GM23338 (cell line): Measurements from ENCODE around the gene GPR183. TPM values are rescaled to one million over a fixed set of nuclear protein-coding genes. Genes with fewer than 3 reads are reported as not detected.

ENCODE experiments used
- ATAC-seq: fragments of 200-7000 bp; cut with Tn5 transposase; 3 replicates; pipeline ENCODE4 v1.9.1; 2020
- DNase-seq: peaks from one replicate; pipeline ENCODE4 v3.0.0-alpha.2; 2015; ENCODE audit warnings: low spot score
- H2AFZ ChIP-seq: fragments of 200-600 bp; sonication (generic); 2 replicates; pipeline ENCODE4 v1.8.0; 2016; ENCODE audit warnings: antibody characterized with exemption, mild to moderate bottlenecking, moderate library complexity
- H3F3A ChIP-seq: fragments of 200-600 bp; sonication (generic); replicated peaks from 2 replicates; pipeline ENCODE4 v1.8.0; 2017; ENCODE audit warnings: antibody characterized with exemption, mixed run types, low read depth
- H3K27ac ChIP-seq: fragments of 200-600 bp; sonication (generic); 2 replicates; pipeline ENCODE4 v1.6.1; 2016; ENCODE audit warnings: low read depth
- H3K27me3 ChIP-seq: fragments of 200-600 bp; sonication (generic); 2 replicates; pipeline ENCODE4 v1.8.0; 2016; ENCODE audit warnings: mild to moderate bottlenecking, mixed run types, moderate library complexity; ENCODE audit not compliant: insufficient read depth
- H3K36me3 ChIP-seq: fragments of 200-600 bp; sonication (generic); 2 replicates; pipeline ENCODE4 v1.8.0; 2016; ENCODE audit warnings: mild to moderate bottlenecking; ENCODE audit not compliant: insufficient read depth
- H3K4me1 ChIP-seq: fragments of 200-600 bp; sonication (generic); 2 replicates; pipeline ENCODE4 v1.8.0; 2016; ENCODE audit warnings: mild to moderate bottlenecking, moderate library complexity; ENCODE audit not compliant: insufficient read depth
- H3K4me2 ChIP-seq: fragments of 200-600 bp; sonication (generic); 2 replicates; pipeline ENCODE4 v1.7.1; 2017; ENCODE audit warnings: mixed run types
- H3K4me3 ChIP-seq: fragments of 200-600 bp; sonication (generic); 2 replicates; pipeline ENCODE4 v1.6.1; 2016; ENCODE audit warnings: mixed run types
- H3K79me2 ChIP-seq: fragments of 200-600 bp; sonication (generic); replicated peaks from 2 replicates; pipeline ENCODE4 v1.8.0; 2017; ENCODE audit warnings: mild to moderate bottlenecking; ENCODE audit not compliant: insufficient read depth
- H3K9me2 ChIP-seq: fragments of 200-600 bp; sonication (generic); 2 replicates; pipeline ENCODE4 v1.8.0; 2017; ENCODE audit not compliant: insufficient read depth
- H4K20me1 ChIP-seq: fragments of 200-600 bp; sonication (generic); replicated peaks from 2 replicates; pipeline ENCODE4 v1.8.0; 2017; ENCODE audit warnings: mild to moderate bottlenecking; ENCODE audit not compliant: insufficient read depth
- H3K27ac Mint-ChIP-seq: 2 replicates; pipeline ENCODE4 v1.8.0; 2020; ENCODE audit warnings: inconsistent platforms, mild to moderate bottlenecking, moderate library complexity, mixed read lengths
- H3K27me3 Mint-ChIP-seq: 3 replicates; pipeline ENCODE4 v1.8.0; 2022; ENCODE audit warnings: low read depth, mild to moderate bottlenecking, moderate library complexity, mixed read lengths, inconsistent platforms; ENCODE audit not compliant: insufficient read depth, poor library complexity
- H3K36me3 Mint-ChIP-seq: 3 replicates; pipeline ENCODE4 v1.8.0; 2021; ENCODE audit warnings: low read depth, mild to moderate bottlenecking, inconsistent platforms, moderate library complexity, mixed read lengths
- H3K4me1 Mint-ChIP-seq: 3 replicates; pipeline ENCODE4 v1.8.0; 2020; ENCODE audit warnings: mild to moderate bottlenecking, inconsistent platforms, mixed read lengths
- H3K4me3 Mint-ChIP-seq: 3 replicates; pipeline ENCODE4 v1.8.0; 2021; ENCODE audit warnings: moderate library complexity, mild to moderate bottlenecking, inconsistent platforms, mixed read lengths
- H3K9me3 Mint-ChIP-seq: 3 replicates; pipeline ENCODE4 v1.8.0; 2020; ENCODE audit warnings: moderate library complexity, mild to moderate bottlenecking, inconsistent platforms, mixed read lengths
- CREB1 ChIP-seq: fragments of 250-450 bp; sonication (Bioruptor Pico); IDR thresholded peaks from 2 replicates; pipeline ENCODE4 v1.5.0; 2020; ENCODE audit warnings: low read depth, mild to moderate bottlenecking, moderate library complexity
- EZH2 ChIP-seq: fragments of 200-600 bp; sonication (generic); IDR thresholded peaks from one replicate; pipeline ENCODE4 v1.8.0; 2017; ENCODE audit warnings: antibody characterized with exemption, mild to moderate bottlenecking, low read depth; ENCODE audit not compliant: unreplicated experiment
- EZH2phosphoT487 ChIP-seq: fragments of 200-600 bp; sonication (generic); IDR thresholded peaks from one replicate; pipeline ENCODE4 v1.8.1; 2018; ENCODE audit warnings: antibody characterized with exemption; ENCODE audit not compliant: unreplicated experiment
- JUNB ChIP-seq: IDR thresholded peaks from one replicate; pipeline ENCODE4 v1.6.1; 2016; ENCODE audit warnings: antibody characterized with exemption; ENCODE audit not compliant: unreplicated experiment
- NANOG ChIP-seq: IDR thresholded peaks from 2 replicates; pipeline ENCODE4 v1.6.1; 2016; ENCODE audit warnings: antibody characterized with exemption, borderline replicate concordance
- POLR2AphosphoS5 ChIP-seq: IDR thresholded peaks from 2 replicates; pipeline ENCODE4 v1.6.1; 2016; ENCODE audit warnings: antibody characterized with exemption, low read depth
- STAT1 ChIP-seq: IDR thresholded peaks from one replicate; pipeline ENCODE4 v1.6.1; 2016; ENCODE audit warnings: antibody characterized with exemption; ENCODE audit not compliant: unreplicated experiment
- ZNF114 ChIP-seq: fragments of 250-450 bp; sonication (Bioruptor Pico); IDR thresholded peaks from 2 replicates; pipeline ENCODE4 v1.5.0; 2020; ENCODE audit warnings: mild to moderate bottlenecking, moderate library complexity
- ZNF331 ChIP-seq: fragments of 250-450 bp; sonication (Bioruptor Pico); IDR thresholded peaks from 2 replicates; pipeline ENCODE4 v1.5.0; 2020; ENCODE audit warnings: low read depth, mild to moderate bottlenecking, moderate library complexity
- ZNF462 ChIP-seq: fragments of 250-450 bp; sonication (Bioruptor Pico); IDR thresholded peaks from 2 replicates; pipeline ENCODE4 v1.5.0; 2020; ENCODE audit warnings: mild to moderate bottlenecking, moderate library complexity
- polyA plus RNA-seq: library from polyadenylated mRNA; unstranded; fragments of >200 nt; fragmentation: Nextera tagmentation; extraction: Ambion mirVana; gene quantifications from 2 replicates; pipeline ENCODE4 v1.2.1, GENCODE V29; 2016
- total RNA-seq: library from RNA; depleted of rRNA; stranded (reverse); fragments of >200 nt; shearing (Covaris generic); gene quantifications from 2 replicates; pipeline ENCODE4 v1.2.3, GENCODE V29; 2014
- TF ChIP-seq, protein P1 (sequence below): IDR thresholded peaks from 2 replicates; pipeline ENCODE4 v1.6.1; 2016; ENCODE audit warnings: antibody characterized with exemption
- TF ChIP-seq, protein P2 (sequence below), 2 experiments: fragments of 200-600 bp in 1 of 2; sonication (generic) in 1 of 2; conservative IDR thresholded peaks; 2 replicates each; pipeline versions ENCODE4 v1.5.1 to v1.6.1; 2016 to 2017; ENCODE audit warnings: antibody characterized with exemption in 2 of 2, low read depth in 2 of 2, mild to moderate bottlenecking in 2 of 2, moderate library complexity in 1 of 2
- TF ChIP-seq, protein P3 (sequence below): IDR thresholded peaks from one replicate; pipeline ENCODE4 v1.6.1; 2018; ENCODE audit warnings: antibody characterized with exemption; ENCODE audit not compliant: unreplicated experiment

The GPR183 gene
- total and polyA plus RNA-seq, 2 experiments from 2014 or later, result 0.78 TPM; not detected in 1

- no peaks in the 10 kb centered on the region for H3F3A ChIP-seq
- H4K20me1 ChIP-seq, result no peaks in the 10 kb centered on the region; the same call in 1 of the 2 replicates
- Mint-ChIP-seq H3K36me3 (peaks cover 7% of the 10 kb centered on the region; the same call in 2 of the 3 replicates), H3K27ac (no peak overlapping the region), H3K4me1 (peaks cover 17% of the 10 kb centered on the region), H3K9me3 (no peaks in the 10 kb centered on the region), H3K27me3 (no peaks in the 10 kb centered on the region), H3K4me3 (no peak overlapping the region)
- H3K27me3 ChIP-seq, result no peaks in the 10 kb centered on the region
- H3K79me2 ChIP-seq, result 0 out of 2 replicates have a peak, but pooled peaks cover 12% of the 10 kb centered on the region
- no peak overlapping the region for H3K27ac ChIP-seq
- no peaks in the 10 kb centered on the region; the same call in 1 of the 2 replicates for H3K4me1 ChIP-seq
- ATAC-seq (no peak), DNase-seq (no peak)
- no peaks in the 10 kb centered on the region for H3K9me2 ChIP-seq
- no peak overlapping the region for H2AFZ ChIP-seq
- H3K4me3 ChIP-seq, result no peak overlapping the region
- no peak for TF ChIP-seq STAT1
- TF ChIP-seq ZNF114, result no peak
- no peak for TF ChIP-seq EZH2
- no peak for TF ChIP-seq POLR2AphosphoS5
- TF ChIP-seq, protein P1, sequence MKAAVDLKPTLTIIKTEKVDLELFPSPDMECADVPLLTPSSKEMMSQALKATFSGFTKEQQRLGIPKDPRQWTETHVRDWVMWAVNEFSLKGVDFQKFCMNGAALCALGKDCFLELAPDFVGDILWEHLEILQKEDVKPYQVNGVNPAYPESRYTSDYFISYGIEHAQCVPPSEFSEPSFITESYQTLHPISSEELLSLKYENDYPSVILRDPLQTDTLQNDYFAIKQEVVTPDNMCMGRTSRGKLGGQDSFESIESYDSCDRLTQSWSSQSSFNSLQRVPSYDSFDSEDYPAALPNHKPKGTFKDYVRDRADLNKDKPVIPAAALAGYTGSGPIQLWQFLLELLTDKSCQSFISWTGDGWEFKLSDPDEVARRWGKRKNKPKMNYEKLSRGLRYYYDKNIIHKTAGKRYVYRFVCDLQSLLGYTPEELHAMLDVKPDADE, result no peak
- TF ChIP-seq JUNB, result no peak
- TF ChIP-seq, protein P2, sequence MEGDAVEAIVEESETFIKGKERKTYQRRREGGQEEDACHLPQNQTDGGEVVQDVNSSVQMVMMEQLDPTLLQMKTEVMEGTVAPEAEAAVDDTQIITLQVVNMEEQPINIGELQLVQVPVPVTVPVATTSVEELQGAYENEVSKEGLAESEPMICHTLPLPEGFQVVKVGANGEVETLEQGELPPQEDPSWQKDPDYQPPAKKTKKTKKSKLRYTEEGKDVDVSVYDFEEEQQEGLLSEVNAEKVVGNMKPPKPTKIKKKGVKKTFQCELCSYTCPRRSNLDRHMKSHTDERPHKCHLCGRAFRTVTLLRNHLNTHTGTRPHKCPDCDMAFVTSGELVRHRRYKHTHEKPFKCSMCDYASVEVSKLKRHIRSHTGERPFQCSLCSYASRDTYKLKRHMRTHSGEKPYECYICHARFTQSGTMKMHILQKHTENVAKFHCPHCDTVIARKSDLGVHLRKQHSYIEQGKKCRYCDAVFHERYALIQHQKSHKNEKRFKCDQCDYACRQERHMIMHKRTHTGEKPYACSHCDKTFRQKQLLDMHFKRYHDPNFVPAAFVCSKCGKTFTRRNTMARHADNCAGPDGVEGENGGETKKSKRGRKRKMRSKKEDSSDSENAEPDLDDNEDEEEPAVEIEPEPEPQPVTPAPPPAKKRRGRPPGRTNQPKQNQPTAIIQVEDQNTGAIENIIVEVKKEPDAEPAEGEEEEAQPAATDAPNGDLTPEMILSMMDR (conservative IDR thresholded peaks at IDR 0.05; ENCODE audit: low read depth in 2 of 2), result no peak
- no peak for TF ChIP-seq NANOG
- TF ChIP-seq, protein P3, sequence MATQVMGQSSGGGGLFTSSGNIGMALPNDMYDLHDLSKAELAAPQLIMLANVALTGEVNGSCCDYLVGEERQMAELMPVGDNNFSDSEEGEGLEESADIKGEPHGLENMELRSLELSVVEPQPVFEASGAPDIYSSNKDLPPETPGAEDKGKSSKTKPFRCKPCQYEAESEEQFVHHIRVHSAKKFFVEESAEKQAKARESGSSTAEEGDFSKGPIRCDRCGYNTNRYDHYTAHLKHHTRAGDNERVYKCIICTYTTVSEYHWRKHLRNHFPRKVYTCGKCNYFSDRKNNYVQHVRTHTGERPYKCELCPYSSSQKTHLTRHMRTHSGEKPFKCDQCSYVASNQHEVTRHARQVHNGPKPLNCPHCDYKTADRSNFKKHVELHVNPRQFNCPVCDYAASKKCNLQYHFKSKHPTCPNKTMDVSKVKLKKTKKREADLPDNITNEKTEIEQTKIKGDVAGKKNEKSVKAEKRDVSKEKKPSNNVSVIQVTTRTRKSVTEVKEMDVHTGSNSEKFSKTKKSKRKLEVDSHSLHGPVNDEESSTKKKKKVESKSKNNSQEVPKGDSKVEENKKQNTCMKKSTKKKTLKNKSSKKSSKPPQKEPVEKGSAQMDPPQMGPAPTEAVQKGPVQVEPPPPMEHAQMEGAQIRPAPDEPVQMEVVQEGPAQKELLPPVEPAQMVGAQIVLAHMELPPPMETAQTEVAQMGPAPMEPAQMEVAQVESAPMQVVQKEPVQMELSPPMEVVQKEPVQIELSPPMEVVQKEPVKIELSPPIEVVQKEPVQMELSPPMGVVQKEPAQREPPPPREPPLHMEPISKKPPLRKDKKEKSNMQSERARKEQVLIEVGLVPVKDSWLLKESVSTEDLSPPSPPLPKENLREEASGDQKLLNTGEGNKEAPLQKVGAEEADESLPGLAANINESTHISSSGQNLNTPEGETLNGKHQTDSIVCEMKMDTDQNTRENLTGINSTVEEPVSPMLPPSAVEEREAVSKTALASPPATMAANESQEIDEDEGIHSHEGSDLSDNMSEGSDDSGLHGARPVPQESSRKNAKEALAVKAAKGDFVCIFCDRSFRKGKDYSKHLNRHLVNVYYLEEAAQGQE, result no peak
- TF ChIP-seq ZNF331, result no peak
- TF ChIP-seq EZH2phosphoT487, result no peak
- TF ChIP-seq ZNF462 (CRISPR knock-in tag), result no peak
- TF ChIP-seq CREB1, result no peak
- H3K4me2 ChIP-seq, result no peak overlapping the region
- no peaks in the 10 kb centered on the region for H3K36me3 ChIP-seq
These were observed 50.5 kb downstream of the GPR183 start for GRCh38 chr13:99256709-99257108.
